Hepatocyte (in vitro differentiated cells): Measurements from ENCODE around the gene CCNC. TPM values are rescaled to one million over a fixed set of nuclear protein-coding genes. Genes with fewer than 3 reads are reported as not detected.

Experiments used
- DNase-seq: peaks from one replicate; pipeline ENCODE4 v3.0.0-alpha.2; 2016; ENCODE audit warnings: low spot score
- H2AFZ ChIP-seq: fragments of 200-600 bp; sonication (generic); 2 replicates; pipeline ENCODE4 v1.6.0; 2016; ENCODE audit warnings: antibody characterized with exemption, mild to moderate bottlenecking
- H3K27ac ChIP-seq: fragments of 200-600 bp; sonication (generic); 2 replicates; pipeline ENCODE4 v1.5.1; 2016; ENCODE audit warnings: mild to moderate bottlenecking
- H3K27me3 ChIP-seq: fragments of 200-600 bp; sonication (generic); 2 replicates; pipeline ENCODE4 v1.6.1; 2016
- H3K36me3 ChIP-seq: fragments of 200-600 bp; sonication (generic); replicated peaks from 2 replicates; pipeline ENCODE4 v1.5.1; 2016; ENCODE audit warnings: low read depth; ENCODE audit not compliant: insufficient read depth
- H3K4me1 ChIP-seq: fragments of 200-600 bp; sonication (generic); 2 replicates; pipeline ENCODE4 v1.5.1; 2016; ENCODE audit warnings: mild to moderate bottlenecking, moderate library complexity; ENCODE audit not compliant: insufficient read depth
- H3K4me2 ChIP-seq: fragments of 200-600 bp; sonication (generic); 2 replicates; pipeline ENCODE4 v1.6.0; 2016
- H3K4me3 ChIP-seq: fragments of 200-600 bp; sonication (generic); 2 replicates; pipeline ENCODE4 v1.5.1; 2016; ENCODE audit warnings: mild to moderate bottlenecking
- H3K79me2 ChIP-seq: fragments of 200-600 bp; sonication (generic); 2 replicates; pipeline ENCODE4 v1.6.0; 2017; ENCODE audit warnings: mild to moderate bottlenecking
- H3K9me2 ChIP-seq: fragments of 200-600 bp; sonication (generic); replicated peaks from 2 replicates; pipeline ENCODE4 v1.6.0; 2017; ENCODE audit warnings: mild to moderate bottlenecking; ENCODE audit not compliant: insufficient read depth
- H3K9me3 ChIP-seq: fragments of 200-600 bp; sonication (generic); 2 replicates; pipeline ENCODE4 v1.5.1; 2016; ENCODE audit warnings: low read depth, mild to moderate bottlenecking
- H4K20me1 ChIP-seq: fragments of 200-600 bp; sonication (generic); 2 replicates; pipeline ENCODE4 v1.6.0; 2016; ENCODE audit warnings: mild to moderate bottlenecking; ENCODE audit not compliant: insufficient read depth, poor library complexity, severe bottlenecking
- EZH2 ChIP-seq: fragments of 200-600 bp; sonication (generic); IDR thresholded peaks from 2 replicates; pipeline ENCODE4 v1.6.1; 2016; ENCODE audit warnings: antibody characterized with exemption, mild to moderate bottlenecking, borderline replicate concordance
- EZH2phosphoT487 ChIP-seq: fragments of 200-600 bp; sonication (generic); IDR thresholded peaks from one replicate; pipeline ENCODE4 v1.6.1; 2018; ENCODE audit warnings: antibody characterized with exemption, mild to moderate bottlenecking, low read depth, moderate library complexity; ENCODE audit not compliant: unreplicated experiment, severe bottlenecking
- WGBS: methylation state at CpG from one replicate; pipeline ENCODE4 v1.1.6; 2016; ENCODE audit warnings: low lambda C conversion rate; ENCODE audit errors: missing lambda C conversion rate; 5-methylcytosine and 5-hydroxymethylcytosine counted together
- polyA plus RNA-seq: library from polyadenylated mRNA; unstranded; fragments of >200 nt; fragmentation: Nextera tagmentation; extraction: Ambion mirVana; gene quantifications from 2 replicates; pipeline ENCODE4 v1.2.1, GENCODE V29; 2016
- total RNA-seq: library from RNA; depleted of rRNA; stranded (reverse); fragments of >200 nt; gene quantifications from 2 replicates; pipeline ENCODE4 v1.2.3, GENCODE V29; 2014
- TF ChIP-seq, protein P1 (sequence below): fragments of 200-600 bp; sonication (generic); IDR thresholded peaks from 2 replicates; pipeline ENCODE4 v1.5.1; 2016; ENCODE audit warnings: antibody characterized with exemption, mild to moderate bottlenecking; ENCODE audit not compliant: poor library complexity

CCNC gene
- total and polyA plus RNA-seq, 2 experiments from 2014 or later, result 59.5 to 102 TPM

DNA sequence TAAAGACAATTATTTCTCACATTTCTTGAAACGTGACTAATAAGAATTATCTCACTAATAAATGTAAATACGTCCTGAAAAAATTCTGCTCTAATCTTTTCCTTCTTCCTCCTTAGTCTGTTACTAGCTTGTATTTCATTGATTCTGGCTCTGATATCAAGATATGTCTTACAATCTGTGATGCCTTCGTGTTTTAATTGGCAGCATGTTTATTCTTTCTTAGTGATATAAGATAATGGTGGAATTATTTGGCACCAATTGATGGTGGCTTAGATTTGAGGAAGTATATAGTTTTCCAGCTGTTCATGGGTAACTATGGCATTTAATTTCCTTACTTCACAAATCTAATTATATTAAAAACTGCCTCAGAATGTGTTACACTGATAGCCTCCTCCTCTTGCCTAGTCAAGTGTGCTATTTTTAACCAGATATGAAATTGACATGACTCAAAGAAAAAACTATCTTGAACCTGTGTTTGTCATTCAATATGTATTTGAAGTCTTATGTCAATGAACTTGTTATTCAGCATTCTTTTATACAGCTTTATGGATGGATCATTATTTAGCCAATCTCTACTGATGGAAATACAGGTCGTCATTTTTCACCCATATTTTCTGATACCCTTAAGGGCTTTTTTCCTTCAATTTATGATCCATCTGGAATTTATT lies 5.3 kb downstream of the CCNC start:
- Histone ChIP-seq H3K36me3 (no peaks in the 10 kb centered on the region), H3K27ac (no peak overlapping the region), H3K9me2 (no peaks in the 10 kb centered on the region), H3K4me1 (peaks cover 11% of the 10 kb centered on the region), H3K9me3 (no peaks in the 10 kb centered on the region), H3K27me3 (no peaks in the 10 kb centered on the region), H2AFZ (no peak overlapping the region), H3K4me2 (no peak overlapping the region), H4K20me1 (peaks cover 64% of the 10 kb centered on the region), H3K79me2 (peaks cover 87% of the 10 kb centered on the region), H3K4me3 (no peak overlapping the region)
- DNase-seq, result no peak
- WGBS, result 83% methylated on average over 4 of the region's 4 CpGs
- no peak for TF ChIP-seq EZH2phosphoT487
- TF ChIP-seq, protein P1, sequence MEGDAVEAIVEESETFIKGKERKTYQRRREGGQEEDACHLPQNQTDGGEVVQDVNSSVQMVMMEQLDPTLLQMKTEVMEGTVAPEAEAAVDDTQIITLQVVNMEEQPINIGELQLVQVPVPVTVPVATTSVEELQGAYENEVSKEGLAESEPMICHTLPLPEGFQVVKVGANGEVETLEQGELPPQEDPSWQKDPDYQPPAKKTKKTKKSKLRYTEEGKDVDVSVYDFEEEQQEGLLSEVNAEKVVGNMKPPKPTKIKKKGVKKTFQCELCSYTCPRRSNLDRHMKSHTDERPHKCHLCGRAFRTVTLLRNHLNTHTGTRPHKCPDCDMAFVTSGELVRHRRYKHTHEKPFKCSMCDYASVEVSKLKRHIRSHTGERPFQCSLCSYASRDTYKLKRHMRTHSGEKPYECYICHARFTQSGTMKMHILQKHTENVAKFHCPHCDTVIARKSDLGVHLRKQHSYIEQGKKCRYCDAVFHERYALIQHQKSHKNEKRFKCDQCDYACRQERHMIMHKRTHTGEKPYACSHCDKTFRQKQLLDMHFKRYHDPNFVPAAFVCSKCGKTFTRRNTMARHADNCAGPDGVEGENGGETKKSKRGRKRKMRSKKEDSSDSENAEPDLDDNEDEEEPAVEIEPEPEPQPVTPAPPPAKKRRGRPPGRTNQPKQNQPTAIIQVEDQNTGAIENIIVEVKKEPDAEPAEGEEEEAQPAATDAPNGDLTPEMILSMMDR, result no peak
- TF ChIP-seq EZH2, result no peak

DNA sequence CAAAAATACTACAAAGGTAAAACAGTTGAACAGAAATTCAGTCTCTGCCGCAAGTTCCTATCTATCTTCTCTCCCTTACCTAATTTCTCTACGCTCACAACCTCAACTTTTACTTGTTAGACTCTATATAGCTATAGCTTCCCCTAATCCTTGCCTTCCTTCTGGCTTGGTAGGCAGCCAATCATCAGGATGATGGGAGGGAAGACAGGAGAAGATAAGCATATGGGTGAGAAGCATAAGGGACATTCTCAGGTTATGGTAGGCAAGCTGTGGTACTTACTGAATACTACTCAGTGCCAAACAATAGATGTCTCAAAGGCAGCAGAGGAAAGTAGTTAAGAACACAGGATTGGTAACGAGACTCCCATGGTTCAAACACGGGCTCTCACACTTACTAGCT lies 7.8 kb downstream of the CCNC start:
- H2AFZ ChIP-seq, result no peak overlapping the region

DNA sequence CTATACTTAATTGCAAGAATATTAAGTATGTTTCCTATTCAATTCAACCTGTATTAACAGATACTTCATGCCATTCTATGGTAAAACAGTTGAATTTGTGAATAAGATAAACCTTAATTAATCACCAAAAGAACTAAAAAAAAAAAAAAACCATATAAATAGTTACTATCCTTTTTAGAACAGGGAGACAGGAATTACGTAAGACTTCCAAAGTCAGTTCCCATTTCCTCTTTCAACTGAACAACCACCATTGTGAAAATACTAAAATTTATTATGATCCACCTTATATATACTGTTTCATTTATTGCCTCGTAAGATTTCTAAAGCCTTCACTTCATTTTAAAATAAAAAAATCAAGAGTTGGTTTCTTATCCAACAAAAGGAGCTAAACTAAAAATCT lies 9.4 kb downstream of the CCNC start:
- Histone ChIP-seq H3K4me3 (no peak overlapping the region), H3K4me1 (no peaks in the 10 kb centered on the region), H3K79me2 (peaks cover 48% of the 10 kb centered on the region), H3K4me2 (no peak overlapping the region), H3K27ac (no peak overlapping the region), H4K20me1 (peaks cover 31% of the 10 kb centered on the region), H2AFZ (no peak overlapping the region), H3K27me3 (no peaks in the 10 kb centered on the region), H3K9me3 (no peaks in the 10 kb centered on the region), H3K36me3 (no peaks in the 10 kb centered on the region), H3K9me2 (no peaks in the 10 kb centered on the region)
- WGBS, result 91% methylated on average over 2 of the region's 2 CpGs
- no peak for DNase-seq
- TF ChIP-seq, protein P1, result no peak
- TF ChIP-seq EZH2phosphoT487 (no peak), EZH2 (no peak)

More for the DNA sequence above, 7.8 kb downstream of the CCNC start:
- DNase-seq, result no peak
- TF ChIP-seq EZH2, result no peak
- TF ChIP-seq EZH2phosphoT487, result no peak
- TF ChIP-seq, protein P1, result no peak
- no peaks in the 10 kb centered on the region for H3K9me3 ChIP-seq
- no peaks in the 10 kb centered on the region for H3K27me3 ChIP-seq
- no peaks in the 10 kb centered on the region for H3K36me3 ChIP-seq
- H3K9me2 ChIP-seq, result no peaks in the 10 kb centered on the region
- WGBS, result 97% methylated on average over 4 of the region's 4 CpGs
- H3K4me3 ChIP-seq, result no peak overlapping the region
- H3K79me2 ChIP-seq, result peaks cover 64% of the 10 kb centered on the region
- peaks cover 45% of the 10 kb centered on the region for H4K20me1 ChIP-seq
- H3K27ac ChIP-seq, result no peak overlapping the region
- H3K4me1 ChIP-seq, result no peaks in the 10 kb centered on the region
- H3K4me2 ChIP-seq, result no peak overlapping the region
